Stimulated activated CD8-positive, alpha-beta memory T cell treated with anti-CD3 and anti-CD28 coated beads, Interleukin-7, amount 100 ng/mL, for 48 hours (primary cell): ENCODE results near the gene PAQR7.
A peak's percentile ranks its signal among the peaks of the same experiment; 100 is the strongest.

ENCODE experiments used
- DNase-seq, 2 donors: peaks; one replicate each; pipeline ENCODE4 v3.0.0-alpha.2; 2020; ENCODE audit warnings: low read depth in 1 of 2; ENCODE audit errors: extremely low read depth in 1 of 2

Gene PAQR7

DNA sequence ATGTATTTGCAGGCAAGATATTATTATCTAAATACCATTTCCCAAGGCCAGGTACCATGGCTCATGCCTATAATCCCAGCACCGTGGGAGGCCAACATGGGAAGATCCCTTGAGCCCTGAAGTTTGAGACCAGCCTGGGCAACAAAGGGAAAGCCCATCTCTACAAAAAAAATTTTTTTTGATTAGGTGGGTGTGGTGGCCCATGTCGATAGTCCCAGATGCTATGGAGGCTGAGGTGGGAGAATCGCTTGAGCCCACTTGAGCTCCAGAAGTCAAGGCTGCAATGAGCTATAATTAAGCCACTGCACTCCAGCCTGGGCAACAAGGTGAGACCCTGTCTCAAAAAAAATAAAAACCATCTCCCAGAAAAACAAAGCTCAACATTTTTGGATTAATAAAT, 28.5 kb upstream of the PAQR7 start:
- DNase-seq, result no peak

DNA sequence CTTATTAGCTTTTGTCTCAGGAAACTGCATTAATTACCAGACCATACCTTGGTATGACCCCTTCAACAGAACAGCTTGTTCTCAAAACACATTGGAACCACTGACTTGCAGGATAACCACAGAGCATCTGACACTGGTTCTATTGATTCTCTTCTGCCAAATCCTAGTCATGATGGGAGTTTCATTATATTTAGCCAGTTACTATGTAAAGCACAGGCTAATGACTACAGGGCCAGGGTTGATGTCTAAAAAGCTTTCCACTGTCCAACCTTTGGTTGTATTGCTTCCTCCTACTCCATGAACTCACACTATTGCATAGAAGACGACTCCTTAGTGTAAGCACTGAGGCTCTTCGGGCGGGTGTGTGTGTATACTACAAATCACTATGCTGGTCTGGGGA, 27.0 kb upstream of the PAQR7 start:
- no peak for DNase-seq

GRCh38 chr1:25900219-25900618, 24.7 kb upstream of the PAQR7 start:
- no peak for DNase-seq

DNA sequence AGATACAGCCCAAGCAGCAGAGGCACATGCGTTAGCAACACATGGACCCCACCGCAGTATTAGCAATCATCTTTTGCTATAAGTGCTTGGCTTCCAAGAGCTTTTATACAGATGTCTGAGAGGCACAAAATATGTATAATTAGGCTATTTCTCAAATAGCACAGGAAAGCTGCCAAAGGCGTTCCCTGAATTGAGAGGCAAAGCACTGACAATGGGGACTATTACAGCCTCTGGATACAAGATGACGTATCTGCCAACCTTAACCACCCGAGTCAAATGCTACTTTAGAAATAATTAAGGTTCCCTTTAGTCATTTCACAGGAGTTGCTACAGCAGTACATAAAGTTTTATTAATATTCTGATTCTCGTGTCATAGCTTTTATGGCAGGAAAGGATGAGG, 24.3 kb upstream of the PAQR7 start:
- DNase-seq, result no peak

DNA sequence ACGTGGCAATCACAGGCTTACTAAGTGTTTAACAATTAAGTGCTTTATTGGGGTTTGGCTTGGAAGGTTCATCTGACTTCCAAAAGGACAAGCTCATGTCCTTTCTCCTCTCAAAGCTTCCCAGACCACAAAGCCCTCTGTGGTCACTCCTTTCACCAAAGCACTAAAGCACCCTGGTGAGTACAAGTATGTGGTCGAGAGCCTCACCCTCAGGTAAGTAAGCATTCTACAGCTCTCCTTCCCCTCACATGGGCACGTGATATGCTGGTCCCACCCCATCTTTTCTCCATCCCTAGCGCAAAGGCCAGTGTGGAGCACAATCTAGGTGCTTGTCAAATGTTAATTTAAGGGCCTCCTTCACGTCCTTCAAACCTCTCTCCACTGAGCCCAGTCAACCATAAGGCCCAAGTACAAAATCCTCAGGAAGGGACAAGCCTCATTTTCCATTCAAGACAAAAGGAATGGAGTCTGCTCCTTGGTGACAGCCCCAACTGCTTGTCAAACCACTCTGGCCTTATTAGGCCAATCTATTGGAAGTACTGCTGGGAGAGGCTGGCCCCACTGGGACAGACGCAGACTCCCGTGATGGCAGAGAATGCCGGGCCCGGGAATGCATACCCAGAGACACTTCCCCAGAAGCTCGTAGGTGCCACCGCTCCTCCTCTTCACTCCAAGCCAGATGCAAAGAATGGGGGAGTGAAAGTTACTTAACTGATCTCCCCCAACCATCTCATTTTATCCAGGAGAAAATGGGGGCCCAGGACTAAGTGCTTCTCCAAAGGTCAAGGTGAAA, 22.9 kb upstream of the PAQR7 start:
- DNase-seq, result no peak

GRCh38 chr1:25897754-25898153, 22.2 kb upstream of the PAQR7 start:
- no peak for DNase-seq

- no peak for DNase-seq
Measured at GRCh38 chr1:25896266-25896665, 20.8 kb upstream of the PAQR7 start.

GRCh38 chr1:25895365-25895990, 20.0 kb upstream of the PAQR7 start:
- DNase-seq, result peak; percentile 73 to 77

DNA sequence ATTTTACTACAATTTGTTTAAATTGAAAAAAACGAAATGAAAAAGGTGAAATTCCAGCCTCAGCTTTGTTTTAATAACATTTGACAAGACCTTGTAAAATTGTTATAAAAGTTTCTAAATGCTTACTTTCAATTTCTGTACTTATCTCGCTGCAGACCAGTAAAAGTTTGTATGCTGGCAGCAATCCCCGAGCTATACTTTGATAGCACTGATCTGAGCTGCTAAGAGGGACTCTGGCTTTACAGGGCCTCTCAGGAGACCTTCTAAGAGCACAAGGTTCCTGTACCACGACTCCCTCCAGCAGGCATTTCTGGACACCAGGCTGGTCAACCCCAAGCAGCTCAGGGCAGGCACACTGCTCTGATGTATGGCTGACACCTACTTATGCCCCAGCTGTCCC, 17.6 kb upstream of the PAQR7 start:
- no peak for DNase-seq

DNA sequence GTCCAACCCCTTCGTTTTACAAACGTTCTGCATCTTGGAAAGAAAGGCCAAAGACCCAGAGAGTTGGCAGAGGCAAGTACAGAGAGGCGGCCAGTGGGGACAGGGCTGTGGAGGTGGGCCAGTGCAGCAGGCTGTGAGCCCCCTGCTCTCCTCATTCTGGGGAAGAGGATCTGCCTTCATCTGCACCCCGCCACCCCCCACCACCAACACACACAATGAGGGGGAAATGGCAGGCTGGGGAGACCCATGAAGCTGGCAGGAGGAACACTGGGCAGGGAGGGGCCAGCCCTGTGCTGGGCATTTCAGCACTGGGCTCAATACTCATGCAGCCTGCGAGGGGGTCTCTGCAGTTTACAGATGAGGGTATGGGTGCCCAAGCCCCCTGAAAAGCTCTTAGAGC, 16.1 kb upstream of the PAQR7 start:
- no peak for DNase-seq

GRCh38 chr1:25890239-25891034, 14.9 kb upstream of the PAQR7 start:
- no peak for DNase-seq

DNA sequence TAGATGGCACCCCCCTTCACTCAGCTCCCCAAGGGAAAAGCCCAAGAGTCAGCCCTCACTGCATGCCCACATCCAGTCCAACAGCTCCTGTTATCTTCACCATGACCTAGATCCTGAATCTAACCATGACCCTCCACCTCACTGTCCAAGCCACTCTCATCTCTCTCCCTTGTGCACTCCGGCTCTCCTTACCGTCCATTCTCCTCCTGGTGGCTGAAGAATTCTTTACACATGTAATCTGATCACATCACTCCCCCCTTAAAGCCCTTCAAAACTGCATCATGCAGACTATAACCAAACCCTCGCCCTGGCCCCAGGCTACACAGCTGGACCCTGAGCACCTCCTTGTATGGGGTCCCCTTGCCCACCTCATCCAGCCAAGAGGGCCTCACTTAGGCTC, 14.0 kb upstream of the PAQR7 start:
- no peak for DNase-seq

- DNase-seq, result no peak
Measured at GRCh38 chr1:25888426-25888987, 13.0 kb upstream of the PAQR7 start.

DNA sequence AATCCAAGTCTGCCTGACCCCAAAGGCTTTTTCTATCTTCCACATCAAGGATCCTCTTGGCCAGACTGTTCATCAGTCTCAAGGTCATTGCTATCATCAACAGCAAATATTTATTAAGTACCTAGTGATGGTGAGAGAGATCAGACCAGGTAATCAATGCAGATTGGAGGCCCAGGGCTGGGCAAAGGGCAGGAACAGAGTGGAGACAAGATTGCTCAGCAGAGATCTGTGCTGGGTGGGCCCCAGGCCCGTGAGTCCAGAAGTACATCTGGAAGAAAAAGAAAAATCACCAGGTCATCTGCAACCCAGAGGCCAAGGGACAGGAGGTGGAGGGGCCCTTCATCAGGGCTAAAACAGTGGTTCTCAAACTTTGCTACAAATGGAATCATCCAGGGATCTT, 10.1 kb upstream of the PAQR7 start:
- no peak for DNase-seq

- no peak for DNase-seq
Measured at GRCh38 chr1:25881266-25881665, 5.8 kb upstream of the PAQR7 start.

DNA sequence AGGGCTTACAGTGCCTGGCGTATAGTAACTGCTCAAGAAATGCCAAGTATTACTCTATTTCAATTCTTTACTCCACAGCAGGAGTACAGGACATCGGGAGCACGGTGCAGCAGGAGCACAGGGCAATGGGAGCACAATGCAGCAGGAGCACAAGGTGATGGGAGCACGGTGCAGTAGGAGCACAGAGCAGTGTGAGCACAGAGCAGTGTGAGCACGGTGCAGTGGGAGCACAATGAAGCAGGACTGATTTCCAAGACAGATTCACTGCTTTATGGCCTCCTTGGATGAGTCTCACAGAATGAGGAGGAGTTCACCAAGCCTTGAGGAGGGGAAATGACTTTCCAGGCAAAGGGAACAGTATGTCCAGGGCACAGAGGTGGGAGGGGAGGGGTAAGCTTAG, 5.0 kb upstream of the PAQR7 start:
- DNase-seq, result no peak

DNA sequence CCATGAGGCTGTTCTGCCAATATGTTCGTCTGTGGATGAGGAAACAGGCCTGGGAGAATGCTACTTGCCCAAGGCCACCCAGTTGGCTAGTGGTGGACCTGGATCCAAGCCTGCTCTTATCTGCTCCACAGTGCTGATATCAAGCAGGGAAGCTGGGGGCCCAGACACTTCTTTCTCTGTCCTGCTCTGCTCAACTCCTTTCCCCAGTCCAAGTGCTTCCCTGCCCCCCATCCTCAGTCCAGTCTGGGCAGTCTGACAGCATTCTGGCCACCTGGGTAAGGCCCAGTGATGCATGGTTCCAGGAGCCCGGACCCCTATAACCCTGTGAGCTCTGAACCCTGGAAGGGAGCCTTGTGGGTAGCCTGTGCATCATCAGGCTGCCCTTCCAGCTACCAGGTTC, 4.2 kb upstream of the PAQR7 start:
- DNase-seq, result no peak

DNA sequence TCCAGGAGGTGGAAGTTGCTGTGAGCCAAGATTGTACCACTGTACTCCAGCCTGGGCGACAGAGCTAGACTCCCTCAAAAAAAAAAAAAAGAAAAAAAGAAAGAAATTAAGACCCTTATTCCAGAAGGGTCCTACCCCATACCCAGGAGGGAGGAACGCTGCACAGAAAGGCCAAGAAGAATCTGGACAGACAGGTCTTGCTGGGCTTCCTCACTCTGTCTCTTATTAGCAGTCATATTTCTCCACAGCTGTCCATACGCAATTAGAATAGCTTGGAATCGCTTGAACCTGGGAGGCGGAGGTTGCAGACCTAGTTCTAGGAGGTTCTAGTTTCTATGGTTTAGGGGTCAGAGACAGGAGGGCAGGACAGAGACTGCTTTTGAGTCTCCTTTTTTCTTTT, 3.2 kb upstream of the PAQR7 start:
- DNase-seq, result no peak

- no peak for DNase-seq
Measured at GRCh38 chr1:25877155-25877554, 1.6 kb upstream of the PAQR7 start.

DNA sequence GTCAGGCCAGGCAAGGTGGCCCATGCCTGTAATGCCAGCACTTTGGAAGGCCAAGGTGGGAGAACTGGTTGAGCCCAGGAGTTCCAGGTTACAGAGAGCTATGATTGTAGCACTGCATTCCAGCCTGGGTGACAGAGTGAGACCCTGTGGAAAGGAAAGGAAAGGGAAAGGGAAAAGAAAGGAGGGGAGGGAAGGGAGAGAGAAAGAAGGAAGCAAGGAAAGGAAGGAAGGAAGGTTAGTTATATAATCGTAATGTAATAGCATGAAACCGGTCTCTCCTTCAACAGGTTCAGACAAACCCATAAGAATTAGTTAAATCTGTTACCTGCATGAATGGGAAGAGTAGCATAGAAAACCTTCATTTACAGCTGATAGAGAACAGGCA, 1.2 kb upstream of the PAQR7 start:
- DNase-seq, result no peak

DNA sequence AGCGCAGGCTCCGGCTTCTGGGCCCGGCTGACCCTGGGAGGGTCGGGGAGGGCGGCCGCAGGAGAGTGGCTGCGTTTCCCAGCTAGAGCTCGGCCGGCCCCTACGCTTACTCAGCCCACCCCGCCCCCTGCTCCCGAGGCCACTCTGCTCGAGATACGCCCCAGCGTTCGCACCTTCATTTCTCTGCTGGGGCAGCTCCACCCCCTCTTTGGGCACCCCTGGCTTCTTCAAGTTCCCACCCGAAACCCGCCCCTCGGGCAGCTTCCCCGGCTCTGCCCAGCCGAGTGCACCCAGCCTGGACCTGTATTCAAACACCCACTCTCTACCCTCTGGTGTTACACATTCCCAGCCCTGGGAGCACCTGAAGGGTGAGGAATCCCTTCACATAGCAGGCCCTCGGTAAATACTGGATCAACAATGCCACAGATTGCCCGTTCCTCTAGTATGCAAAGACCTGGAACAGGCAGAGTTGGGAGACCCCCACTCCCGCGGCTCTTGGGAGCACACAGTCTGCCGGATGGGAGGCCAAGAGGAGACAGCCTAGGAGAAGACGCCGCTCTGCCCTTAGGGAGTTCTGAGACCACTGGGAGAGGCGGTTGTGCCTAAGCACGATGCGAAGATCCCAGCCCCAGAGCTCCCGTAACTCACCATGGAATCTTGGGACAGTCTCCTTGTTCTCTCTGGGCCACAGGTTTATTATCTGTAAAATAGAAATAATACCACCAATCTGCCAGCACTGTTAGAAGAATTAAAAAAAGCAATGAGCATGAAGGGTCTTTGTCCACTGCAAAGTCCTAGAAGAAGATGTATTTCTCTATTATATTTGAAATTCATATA, 566 bp upstream of the PAQR7 start:
- DNase-seq, result peak in 1 of 2 donors; percentile 14
